ENCODE measurements around the gene MACROH2A1.

DNA sequence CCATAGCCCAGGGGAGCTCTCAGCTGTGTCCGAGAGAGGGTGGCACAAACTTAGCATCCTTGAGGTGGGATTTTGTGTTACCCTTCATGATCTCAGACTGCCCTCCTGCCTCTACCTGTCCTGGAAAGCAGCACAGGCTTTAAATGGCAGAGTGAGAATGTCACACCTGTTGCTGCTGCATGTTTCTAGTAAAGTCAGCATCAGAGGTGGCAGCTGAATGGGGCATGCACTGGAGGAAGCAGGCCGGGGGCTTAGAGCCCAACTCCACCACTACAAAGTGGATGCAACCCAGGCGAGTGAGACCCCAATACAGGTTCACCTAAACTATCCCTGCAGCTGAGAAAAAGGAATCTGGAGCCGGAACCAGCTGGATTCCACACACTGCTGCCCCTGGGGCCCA, 51.6 kb downstream of the MACROH2A1 start:
- TF ChIP-seq POLR2A (IDR thresholded peaks at IDR 0.05; ENCODE audit: low read depth, low read length), result no peak
- no peak for TF ChIP-seq POLR2AphosphoS5 (IDR thresholded peaks at IDR 0.05; ENCODE audit: low read depth, low read length)
- TF ChIP-seq TAF1 (IDR thresholded peaks at IDR 0.05; ENCODE audit: borderline replicate concordance, low read depth, low read length), result no peak
